ENCODE results near the gene LIAS. TPM values are rescaled to one million over a fixed set of nuclear protein-coding genes. Genes with fewer than 3 reads are reported as not detected.

LIAS gene
- total RNA-seq, 1 experiment from 2014 or later: 8.3 TPM

GRCh38 chr4:39524161-39524957, 65.5 kb downstream of the LIAS start:
- DNase-seq: no peak
- Histone ChIP-seq H3K4me2 (ENCODE audit: low read length) (peak overlapping the region; percentile 52), H3K4me3 (ENCODE audit: low read length) (peak overlapping the region; percentile 41; the same call in 1 of the 2 replicates), H3K9me3 (ENCODE audit: low read length) (no peaks in the 10 kb centered on the region), H3K27ac (ENCODE audit: low read length) (no peak overlapping the region), H2AFZ (ENCODE audit: low read length) (no peak overlapping the region), H3K79me2 (ENCODE audit: low read length) (peaks cover 77% of the 10 kb centered on the region), H3K27me3 (ENCODE audit: low read length) (no peaks in the 10 kb centered on the region), H3K36me3 (ENCODE audit: low read depth, low read length) (no peaks in the 10 kb centered on the region; the same call in 1 of the 2 replicates), H3K4me1 (ENCODE audit: insufficient read depth, low read length) (peaks cover 25% of the 10 kb centered on the region), H3K9me2 (replicated peaks; ENCODE audit: low read length) (no peaks in the 10 kb centered on the region), H3K9ac (ENCODE audit: low read length) (no peak overlapping the region), H4K20me1 (ENCODE audit: low read length) (no peaks in the 10 kb centered on the region), H3F3A (ENCODE audit: low read length, unreplicated experiment) (no peaks in the 10 kb centered on the region)
- no peak for TF ChIP-seq EZH2phosphoT487 (IDR thresholded peaks at IDR 0.05; ENCODE audit: borderline replicate concordance, low read length)
- no peak for TF ChIP-seq EZH2 (IDR thresholded peaks at IDR 0.05; ENCODE audit: low read length, unreplicated experiment)
- no peak for TF ChIP-seq CTCF (conservative IDR thresholded peaks at IDR 0.05; ENCODE audit: low read depth, low read length)
- intact Hi-C loops (cut with micrococcal nuclease): no loop called here
- POLR2A ChIA-PET (ENCODE audit: unreplicated experiment): interaction anchor here (0.6 kb wide), 2 partner anchors 24 to 58 kb away, joined by 3 to 5 read pairs; no protein-coding TSS in a partner anchor
- BruUV-seq (replicated peaks): no TSS peak
- CTCF ChIA-PET: no interaction called here
- ATAC-seq: no peak

- no peak overlapping the region; the same call in 1 of the 2 replicates for H2AFZ ChIP-seq (ENCODE audit: low read length)
- ChIA-PET POLR2A (ENCODE audit: unreplicated experiment) (interaction anchor here (0.7 to 0.9 kb wide), 2 partner anchors 16 to 53 kb away, joined by 3 to 4 read pairs; no protein-coding TSS in a partner anchor), CTCF (interaction anchor here (0.5 kb wide), 1 partner anchor 64 kb away, joined by 3 read pairs; no protein-coding TSS in a partner anchor)
- H3K36me3 ChIP-seq (ENCODE audit: low read depth, low read length): peaks cover 9% of the 10 kb centered on the region
- ATAC-seq (no peak), DNase-seq (peak; percentile 10)
- no peaks in the 10 kb centered on the region for H3K9me2 ChIP-seq (replicated peaks; ENCODE audit: low read length)
- H3K27me3 ChIP-seq (ENCODE audit: low read length): no peaks in the 10 kb centered on the region
- H3K9ac ChIP-seq (ENCODE audit: low read length): peak overlapping the region; percentile 93
- H3K79me2 ChIP-seq (ENCODE audit: low read length): peaks cover 67% of the 10 kb centered on the region
- peak overlapping the region; percentile 95 for H3K4me3 ChIP-seq (ENCODE audit: low read length)
- no peaks in the 10 kb centered on the region for H3K9me3 ChIP-seq (ENCODE audit: low read length)
- peak overlapping the region; percentile 89 for H3K27ac ChIP-seq (ENCODE audit: low read length)
- BruUV-seq (replicated peaks): no TSS peak
- TF ChIP-seq CTCF (conservative IDR thresholded peaks at IDR 0.05; ENCODE audit: low read depth, low read length) (peak; percentile 28; the same call in 1 of the 2 replicates), EZH2phosphoT487 (IDR thresholded peaks at IDR 0.05; ENCODE audit: borderline replicate concordance, low read length) (no peak), EZH2 (IDR thresholded peaks at IDR 0.05; ENCODE audit: low read length, unreplicated experiment) (no peak)
- intact Hi-C loops (cut with micrococcal nuclease): loop anchor here (1.0 to 5.0 kb wide), 3 partner anchors 46 to 65 kb away; no protein-coding TSS in a partner anchor
- no peaks in the 10 kb centered on the region for H3F3A ChIP-seq (ENCODE audit: low read length, unreplicated experiment)
- H3K4me1 ChIP-seq (ENCODE audit: insufficient read depth, low read length): peaks cover 27% of the 10 kb centered on the region
- H4K20me1 ChIP-seq (ENCODE audit: low read length): no peaks in the 10 kb centered on the region
- peak overlapping the region; percentile 96 for H3K4me2 ChIP-seq (ENCODE audit: low read length)
Measured at GRCh38 chr4:39525822-39526690, 67.2 kb downstream of the LIAS start.
